Limb (tissue), 2 donors: ENCODE measurements around the gene GDE1.
"Not testable (repeated sequence)": the region's sequence is repeated elsewhere in the genome, so short reads cannot be mapped to it uniquely, and the experiment has no call there.

Experiments
- DNase-seq, 2 donors: peaks; one replicate each; pipeline ENCODE4 v3.0.0-alpha.2; 2016; ENCODE audit errors: extremely low spot score in 2 of 2

The GDE1 gene, protein sequence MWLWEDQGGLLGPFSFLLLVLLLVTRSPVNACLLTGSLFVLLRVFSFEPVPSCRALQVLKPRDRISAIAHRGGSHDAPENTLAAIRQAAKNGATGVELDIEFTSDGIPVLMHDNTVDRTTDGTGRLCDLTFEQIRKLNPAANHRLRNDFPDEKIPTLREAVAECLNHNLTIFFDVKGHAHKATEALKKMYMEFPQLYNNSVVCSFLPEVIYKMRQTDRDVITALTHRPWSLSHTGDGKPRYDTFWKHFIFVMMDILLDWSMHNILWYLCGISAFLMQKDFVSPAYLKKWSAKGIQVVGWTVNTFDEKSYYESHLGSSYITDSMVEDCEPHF

DNA sequence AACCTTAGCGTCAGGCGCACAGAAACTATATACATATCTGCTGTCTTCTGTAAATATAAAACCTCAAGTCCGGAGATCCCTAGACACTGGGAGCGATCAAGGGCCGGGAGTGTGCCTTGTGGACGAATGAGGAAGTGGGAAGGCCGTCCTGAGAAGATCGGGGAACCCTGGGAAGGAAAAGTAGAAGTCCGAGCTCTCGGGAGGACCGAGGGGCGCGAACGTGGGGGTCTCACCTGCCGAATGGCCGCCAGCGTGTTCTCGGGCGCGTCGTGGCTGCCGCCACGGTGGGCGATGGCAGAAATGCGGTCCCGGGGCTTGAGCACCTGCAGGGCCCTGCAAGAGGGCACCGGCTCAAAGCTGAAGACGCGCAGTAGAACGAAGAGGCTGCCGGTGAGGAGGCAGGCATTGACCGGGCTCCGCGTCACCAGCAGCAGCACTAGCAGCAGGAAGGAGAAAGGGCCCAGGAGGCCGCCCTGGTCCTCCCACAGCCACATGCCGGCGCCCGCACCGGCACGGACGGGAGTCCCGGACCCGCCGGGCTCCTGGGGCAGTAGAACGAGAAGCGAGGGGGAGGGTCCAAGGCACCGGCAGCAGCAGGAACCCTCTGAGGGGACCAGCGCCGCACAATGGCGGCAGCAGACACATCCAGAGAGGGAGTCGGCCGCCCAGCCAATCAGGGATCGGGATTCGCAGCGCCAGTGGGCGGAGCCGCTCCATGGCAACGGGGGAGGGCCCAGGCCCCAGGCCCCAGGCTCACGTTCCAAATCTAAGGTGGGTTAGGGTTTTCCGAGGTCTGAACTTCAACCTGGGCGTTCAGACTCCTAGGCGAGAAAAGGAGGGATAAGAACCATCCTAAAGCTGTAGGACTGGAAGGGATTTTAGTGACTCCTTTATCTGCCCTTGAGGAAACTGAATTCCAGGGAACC, at the start of gene GDE1:
Gene GDE1, minus strand, starts transcription at position 628 of the 926 bp plus-strand sequence. Its CDS starts 134 bp downstream, at position 494.
- DNase-seq, result peak; percentile 94 to 96

DNA sequence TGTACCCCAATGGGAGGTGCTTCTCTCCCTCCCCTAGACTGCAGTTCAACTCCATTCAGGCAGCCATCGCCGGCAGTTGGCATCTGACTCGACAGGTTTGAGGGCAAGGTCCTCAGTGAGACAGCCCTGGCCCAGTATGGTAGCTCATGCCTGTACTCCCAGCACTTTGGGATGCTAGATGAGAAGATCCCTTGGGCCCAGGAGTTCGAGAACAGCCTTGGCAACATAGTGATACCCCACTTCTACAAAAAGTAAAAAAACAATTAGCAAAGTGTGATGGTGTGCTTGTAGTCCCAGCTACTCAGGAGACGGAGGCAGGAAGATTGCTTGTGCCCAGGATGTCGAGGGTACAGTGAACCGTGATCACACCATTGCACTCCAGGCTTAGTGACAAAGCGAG, 45.7 kb upstream of the GDE1 start:
- DNase-seq, result no peak

DNA sequence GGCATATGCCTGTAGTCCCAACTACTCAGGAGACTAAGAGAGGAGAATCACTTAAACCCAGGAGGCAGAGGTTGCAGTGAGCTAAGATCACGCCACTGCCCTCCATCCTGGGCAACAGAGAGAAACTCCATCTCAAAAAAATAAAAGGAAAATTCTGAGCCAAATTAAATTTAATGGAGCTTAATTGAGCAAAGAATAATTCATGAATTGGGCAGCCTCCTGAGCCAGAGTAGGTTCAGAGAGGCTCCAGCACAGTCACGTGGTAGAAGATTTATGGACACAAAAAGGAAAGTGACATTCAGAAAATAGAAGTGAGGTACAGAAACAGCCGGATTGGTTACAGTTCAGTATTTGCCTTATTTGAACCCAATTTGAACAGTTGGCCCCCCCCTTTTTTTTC, 44.5 kb upstream of the GDE1 start:
- DNase-seq, result no peak

DNA sequence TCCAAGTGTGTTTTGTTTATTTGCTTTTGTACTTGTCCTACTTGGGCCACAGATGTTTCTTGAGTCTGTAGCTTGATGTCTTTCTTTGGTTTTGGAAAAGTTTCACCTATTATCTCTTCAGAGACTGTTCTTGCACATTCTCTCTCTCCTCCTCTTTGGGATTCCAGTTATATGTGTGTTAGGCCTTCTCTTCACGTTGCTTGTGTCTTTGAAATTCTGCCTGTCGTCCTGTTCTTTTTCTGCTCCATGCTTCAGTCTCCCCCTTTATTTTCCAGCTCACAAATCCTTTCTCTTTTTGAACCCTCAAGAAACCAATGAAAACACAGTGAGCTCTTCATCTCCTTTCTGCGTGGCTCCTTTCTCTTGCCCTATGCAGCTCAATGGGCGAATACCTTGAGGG, 41.5 kb upstream of the GDE1 start:
- DNase-seq, result no peak

DNA sequence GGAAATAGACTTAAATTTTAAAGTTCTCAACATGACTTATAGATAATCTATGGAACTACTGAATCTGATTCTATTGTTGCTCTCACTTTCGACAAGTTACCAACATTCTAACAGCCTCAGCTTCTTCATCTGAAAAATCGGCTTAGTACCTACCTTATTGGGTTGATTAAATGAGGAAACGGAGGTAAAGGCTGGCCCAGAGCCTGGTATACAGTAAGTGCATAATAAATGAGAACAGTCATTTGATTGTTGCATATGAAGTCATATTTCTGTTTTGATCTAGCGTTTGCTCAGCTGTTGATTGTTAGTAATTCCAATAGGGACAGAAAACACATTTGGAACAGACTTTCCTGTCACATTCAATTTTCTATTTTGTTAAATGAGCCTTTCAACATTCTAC, 38.2 kb upstream of the GDE1 start:
- no peak for DNase-seq

DNA sequence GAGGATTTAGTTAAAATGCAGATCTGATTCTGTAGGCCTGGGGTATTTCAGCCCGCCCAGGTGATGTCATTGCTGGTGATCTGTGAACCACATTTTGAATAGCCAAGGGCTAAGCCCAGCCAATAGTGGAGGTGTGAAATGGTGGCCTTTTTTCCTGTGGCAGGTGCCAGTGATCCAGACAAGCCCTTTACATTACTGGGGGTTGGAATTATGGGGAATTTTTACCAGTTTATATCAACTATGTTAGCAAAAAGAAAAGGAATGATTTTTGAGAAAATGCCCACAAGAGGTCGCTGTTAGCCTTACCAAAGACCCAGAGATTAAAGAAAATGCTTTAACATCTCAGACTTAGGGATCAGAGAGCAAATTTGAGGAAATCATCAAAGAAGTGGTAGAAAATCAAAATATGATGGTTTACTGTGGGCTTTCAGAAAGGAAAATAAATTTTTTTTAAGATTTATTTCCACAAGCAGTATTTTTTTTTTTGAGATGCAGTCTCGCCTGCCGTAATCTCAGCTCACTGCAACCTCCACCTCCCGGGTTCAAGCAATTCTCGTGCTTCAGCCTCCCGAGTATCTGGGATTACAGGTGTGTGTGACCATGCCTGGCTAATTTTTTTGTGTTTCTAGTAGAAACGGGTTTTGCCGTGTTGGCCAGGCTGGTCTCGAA, 37.5 kb upstream of the GDE1 start:
- peak in 1 of 2 donors; percentile 74 for DNase-seq

DNA sequence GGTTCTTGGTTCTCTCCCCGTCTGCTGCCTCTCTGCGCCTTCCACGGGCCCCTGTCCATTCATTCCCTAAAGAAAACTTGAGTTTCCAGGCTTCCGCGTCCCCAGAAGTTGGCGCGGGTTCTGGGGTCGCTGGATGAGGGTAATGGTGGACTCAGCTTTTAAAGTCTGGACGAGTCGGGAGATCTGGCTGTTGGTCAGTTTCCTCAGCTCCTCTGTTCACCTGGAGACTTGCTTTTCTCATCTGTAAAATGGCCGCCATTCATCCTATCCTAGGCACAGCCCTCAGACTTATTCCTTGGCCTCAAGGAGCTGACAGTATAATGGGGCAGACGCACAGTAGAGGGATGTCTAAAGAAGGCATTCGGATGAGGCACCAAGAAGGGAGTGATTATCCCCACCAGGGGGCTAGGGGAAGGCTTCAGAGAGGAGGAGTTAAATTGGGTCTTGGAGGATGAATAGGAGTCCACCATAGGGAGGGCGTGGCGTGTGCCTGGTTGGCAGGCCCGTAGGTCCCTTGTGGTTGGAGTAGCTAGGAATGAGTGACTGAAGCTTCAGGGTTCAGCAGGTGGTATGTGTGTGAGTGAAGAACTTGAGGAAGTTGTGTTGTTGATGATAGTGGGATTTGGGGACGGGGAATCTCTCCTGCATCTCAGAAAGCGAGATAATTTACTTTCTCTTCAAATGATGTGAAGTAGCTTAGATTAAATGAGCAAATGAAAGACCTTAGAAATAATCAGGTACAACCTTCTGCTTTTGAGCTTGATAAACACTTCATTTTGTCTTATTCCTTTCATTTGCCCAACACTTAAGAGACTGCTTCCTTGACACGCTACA, 34.3 kb upstream of the GDE1 start:
- DNase-seq, result peak in 1 of 2 donors; percentile 36

DNA sequence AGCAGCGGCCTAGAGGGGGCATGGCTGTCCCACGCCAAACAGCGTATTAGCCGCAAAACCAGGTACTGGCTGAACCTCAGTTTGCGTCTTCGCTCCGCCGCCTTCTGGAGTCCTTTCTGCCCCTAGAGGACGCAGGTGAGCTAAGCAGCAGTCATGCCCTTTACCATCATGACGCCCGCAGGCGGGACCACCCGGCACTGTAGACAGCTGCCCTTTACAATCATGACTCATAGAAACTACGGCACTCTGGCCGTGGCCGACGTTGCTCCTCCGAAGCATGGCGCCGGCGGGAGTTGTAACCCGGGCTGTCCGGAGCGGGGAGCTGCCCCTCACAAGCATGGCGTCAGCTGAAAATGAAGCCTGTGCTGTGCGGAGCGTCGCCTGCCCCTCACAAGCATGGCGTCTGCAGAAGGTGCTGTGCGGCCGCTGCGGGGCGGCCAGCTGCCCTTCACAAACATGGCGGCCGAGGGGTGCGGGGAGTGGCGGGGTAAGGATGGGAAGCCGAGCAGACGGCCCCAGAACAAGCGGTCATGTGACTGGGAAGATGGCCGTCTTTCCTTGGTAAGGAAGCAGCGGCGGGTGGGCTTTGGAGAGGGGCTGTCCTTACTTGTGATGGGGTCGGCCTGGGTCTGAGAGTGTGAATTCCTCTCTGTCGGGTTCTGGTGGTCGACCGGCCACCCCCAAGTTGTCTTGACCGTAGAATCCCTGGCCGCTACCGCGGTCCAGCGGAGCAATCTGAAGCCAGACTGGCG, 33.5 kb upstream of the GDE1 start, which contains the start of gene VPS35L:
Gene VPS35L, plus strand, starts transcription at position 518 of the 752 bp plus-strand sequence. Its CDS starts 27 bp downstream, at position 545.
- DNase-seq, result peak; percentile 99

DNA sequence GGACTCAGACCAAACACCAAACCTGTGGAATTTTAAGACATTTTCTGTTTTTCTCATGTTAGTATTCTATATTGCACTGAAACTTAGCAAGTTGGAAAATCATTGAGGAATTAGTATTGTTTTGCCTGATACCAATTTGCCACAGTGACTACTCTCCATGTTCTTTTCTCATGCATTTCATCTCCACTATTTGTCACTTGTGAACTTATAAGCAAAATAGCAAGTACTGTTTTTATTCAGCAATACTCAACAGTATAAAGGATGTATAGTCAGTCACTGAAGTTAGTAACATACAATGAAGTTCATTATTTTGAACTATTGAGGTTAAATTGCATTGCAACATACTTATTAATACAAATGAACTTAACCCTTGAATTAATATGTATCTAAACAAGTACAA, 27.8 kb upstream of the GDE1 start:
- no peak for DNase-seq

DNA sequence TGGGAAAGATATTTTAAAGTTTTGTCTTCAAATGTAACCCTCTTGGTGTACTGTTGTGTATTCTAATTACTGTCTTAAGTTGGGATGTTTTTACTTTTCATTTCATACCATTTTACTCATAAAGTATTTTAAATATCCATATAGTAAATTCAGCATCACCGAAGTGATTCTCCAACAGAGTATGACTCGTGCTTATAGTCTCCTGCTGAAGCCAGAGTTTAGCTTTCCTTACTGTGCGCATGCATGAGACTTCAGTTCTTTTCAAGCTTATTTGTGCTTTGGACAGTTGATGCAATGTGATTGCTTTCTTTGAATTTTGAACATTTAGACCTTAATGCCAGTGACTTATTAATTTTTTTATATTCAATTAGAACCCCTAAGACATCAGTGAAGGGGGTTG, 26.2 kb upstream of the GDE1 start:
- no peak for DNase-seq

DNA sequence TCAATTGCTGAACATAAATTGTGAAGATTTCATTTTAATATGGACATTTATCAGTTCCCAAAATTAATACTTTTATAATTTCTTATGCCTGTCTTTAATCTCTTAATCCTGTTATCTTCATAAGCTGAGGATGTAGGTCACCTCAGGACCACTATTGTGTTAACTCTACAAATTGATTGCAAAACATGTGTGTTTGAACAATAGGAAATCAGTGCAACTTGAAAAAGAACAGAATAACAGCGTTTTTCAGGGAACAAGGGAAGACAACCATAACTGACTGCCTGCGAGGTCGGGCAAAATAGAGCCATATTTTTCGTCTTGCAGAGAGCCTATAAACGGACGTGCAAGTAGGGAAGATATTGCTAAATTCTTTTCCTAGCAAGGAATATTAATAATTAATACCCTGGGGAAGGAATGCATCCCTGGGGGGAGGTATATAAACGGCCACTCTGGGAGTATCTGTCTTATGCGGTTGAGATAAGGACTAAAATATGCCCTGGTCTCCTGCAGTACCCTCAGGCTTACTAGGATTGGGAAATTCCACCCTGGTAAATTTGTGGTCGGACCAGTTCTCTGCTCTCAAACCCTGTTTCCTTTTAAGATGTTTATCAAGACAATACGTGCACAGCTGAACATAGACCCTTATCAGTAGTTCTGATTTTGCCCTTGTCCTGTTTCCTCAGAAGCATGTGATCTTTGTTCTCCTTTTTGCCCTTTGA, 21.5 kb upstream of the GDE1 start:
- DNase-seq, result not testable (repeated sequence)

DNA sequence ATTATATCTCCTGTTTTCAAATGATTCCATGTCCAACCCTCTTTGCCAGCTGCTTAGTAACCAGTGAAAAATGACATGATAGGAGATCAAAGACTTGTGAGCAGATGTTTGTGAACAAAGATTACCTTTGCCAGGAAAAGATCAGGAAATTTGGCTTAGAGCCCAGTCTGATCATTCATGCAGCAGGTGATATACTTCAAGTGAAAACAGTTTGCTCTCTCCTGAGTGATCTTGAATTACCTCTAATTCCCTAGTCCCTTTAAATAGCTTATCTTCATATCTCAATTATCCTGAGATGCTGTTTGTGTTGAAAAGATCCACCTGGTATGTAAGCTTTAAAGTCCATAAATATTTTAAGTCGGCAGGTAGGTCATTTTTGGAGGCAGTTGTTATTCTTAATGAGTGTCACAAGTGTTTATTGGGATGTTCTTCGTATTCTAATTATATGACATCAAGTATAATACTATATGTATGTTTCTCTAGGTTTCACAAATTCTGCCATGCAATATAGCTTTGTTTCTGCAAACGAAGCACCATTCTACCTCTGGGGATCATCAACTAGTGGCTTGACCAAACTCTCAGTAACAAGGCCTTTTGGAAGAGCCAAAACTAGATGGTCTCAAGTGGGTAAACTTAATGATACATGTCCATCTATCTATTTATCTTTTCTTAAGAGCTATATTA, 20.4 kb upstream of the GDE1 start:
- DNase-seq, result no peak

DNA sequence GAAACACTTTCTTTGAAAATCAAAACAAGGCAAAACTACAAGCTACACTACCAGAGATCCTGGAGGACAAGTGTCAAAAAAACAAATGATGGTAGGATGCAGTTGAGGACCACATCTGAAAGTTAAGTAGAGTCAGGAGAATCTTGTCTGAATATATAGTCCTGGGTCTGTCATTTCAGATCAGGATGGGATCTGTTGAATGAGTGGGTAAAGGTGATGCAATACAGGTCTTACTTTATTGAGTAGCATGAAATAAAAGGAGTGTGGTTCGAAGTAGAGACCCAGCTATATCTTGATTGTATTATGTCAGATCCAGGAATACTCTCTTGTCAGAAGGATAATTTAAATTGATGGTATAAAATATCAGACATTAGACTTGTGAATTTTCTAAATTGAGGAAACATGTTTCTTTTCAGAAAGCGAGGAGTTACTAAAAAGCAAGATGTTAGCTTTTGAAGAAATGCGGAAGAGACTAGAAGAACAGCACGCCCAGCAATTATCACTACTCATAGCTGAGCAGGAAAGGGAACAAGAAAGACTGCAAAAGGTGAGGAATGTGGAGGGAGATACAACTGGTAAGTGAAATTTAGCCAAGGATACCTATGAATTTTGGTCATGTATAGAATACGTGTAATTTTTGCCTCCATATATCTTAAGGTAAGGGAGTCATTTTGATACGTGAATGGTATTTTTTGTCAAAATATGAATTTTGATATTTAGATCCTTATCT, 18.5 kb upstream of the GDE1 start:
- no peak for DNase-seq

DNA sequence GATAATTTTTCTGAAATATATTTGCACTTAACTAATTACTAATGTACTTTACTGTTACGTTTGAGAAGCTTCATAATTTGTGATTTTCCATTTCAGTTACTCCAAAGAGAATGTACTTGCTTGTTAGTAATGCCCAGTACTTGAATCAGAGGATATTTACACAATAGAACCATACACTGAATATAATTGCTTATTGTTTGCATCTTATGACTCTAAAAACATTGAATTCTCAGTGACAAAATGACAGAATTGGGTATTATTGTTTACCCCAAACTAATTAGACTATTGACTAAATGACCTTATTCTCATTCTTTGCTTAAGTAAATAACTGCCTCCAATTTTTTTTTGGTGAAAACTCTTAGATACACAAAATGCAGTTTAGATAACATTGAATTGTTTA, 10.7 kb upstream of the GDE1 start:
- DNase-seq, result no peak

DNA sequence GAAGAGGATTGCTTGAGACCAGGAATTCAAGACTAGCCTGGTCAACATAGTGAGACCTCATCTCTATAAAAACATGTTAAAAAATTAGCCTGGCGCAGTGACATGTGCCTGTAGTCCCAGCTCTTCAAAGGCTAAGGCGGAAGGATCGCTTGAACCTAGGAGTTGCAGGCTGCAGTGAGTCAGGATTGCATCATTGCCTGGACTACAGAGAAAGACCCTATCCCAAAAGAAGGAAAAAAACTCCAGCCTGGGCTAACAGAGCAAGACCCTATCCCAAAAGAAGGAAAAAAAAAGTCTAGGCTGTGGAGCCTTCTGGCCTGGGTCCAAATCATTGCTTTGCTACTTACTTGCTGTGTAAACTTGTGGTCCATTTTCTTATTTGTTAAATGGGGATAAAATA, 6.8 kb upstream of the GDE1 start:
- no peak for DNase-seq

DNA sequence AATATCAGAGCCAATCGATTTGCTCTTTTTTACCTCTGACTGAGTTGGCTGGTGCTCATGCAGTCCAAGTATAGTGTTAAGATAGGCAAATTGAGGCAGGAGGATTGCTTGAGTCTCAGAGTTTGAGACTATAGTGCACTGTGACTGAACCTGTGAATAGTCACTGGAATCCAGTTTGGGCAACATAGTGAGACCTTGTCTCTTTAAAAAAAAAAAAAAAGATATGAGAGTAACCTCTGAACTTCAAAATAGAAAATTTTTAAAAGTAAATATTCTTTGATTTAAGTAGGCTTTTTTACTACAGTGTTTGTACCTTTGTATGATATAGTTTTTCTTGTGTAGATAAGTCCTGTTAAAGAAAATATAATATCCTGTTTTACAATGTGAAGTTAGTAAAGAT, 5.3 kb upstream of the GDE1 start:
- DNase-seq, result no peak

DNA sequence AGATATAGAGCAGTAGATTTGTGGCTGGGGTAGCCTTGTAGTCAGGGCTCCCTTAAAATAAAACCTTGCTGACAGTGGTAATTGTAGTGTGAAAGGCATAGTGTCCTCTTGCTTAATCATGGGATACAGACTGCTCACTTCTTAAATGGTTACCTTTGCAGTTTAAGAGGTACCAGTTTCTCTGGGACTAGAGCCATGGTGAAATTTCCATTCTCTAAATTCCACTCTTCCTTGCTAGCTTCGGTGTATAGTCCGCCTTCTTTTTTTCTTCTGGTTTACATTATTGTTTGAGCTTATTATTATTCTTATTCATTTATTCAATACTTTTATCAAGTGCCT, 3.5 kb upstream of the GDE1 start:
- DNase-seq, result no peak

DNA sequence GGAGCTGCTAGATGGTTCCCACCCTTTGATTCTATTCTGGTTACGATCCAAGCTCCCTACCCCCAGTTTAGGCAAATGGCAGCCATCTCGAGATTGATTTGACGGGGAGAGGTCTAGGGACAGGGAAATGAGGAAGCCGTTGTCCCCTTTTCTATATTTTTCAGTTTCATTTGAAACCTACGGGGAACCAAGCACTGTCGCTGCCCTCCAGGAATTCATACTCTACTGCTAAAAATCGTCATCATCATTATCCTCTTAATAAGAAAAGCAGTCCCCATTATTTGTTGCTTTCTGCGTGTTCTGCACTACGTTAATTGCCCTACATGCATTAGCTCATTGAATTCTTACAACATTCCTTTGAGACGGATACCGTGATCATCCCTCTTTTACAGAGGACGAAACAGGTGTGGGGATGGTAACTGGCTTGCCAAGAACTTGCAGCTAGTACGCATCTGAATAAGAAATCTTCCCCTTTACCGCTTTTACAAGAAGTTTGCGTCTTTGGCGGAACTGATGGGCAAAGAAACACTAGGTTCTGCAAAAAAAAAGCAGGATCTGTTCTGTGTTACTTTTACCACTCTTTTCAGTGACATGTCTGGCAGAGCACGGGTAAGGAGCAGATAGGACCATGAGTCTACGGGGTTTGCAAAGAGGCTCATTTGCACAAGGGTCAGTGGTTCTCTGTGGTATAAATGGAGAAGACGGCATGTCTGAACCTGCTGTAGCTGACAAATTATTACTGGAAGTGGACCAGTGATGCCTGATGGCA, 2.9 kb upstream of the GDE1 start:
- DNase-seq, result no peak
